SKM-1 (cell line): ENCODE measurements around the gene SPARC.
"Not testable (repeated sequence)": the region's sequence is repeated elsewhere in the genome, so short reads cannot be mapped to it uniquely, and the experiment has no call there.

Experiments used
- DNase-seq: peaks from one replicate; lab custom pipeline; 2025; ENCODE audit not compliant: unreplicated experiment; lab: John Stamatoyannopoulos, UW

SPARC gene

DNA sequence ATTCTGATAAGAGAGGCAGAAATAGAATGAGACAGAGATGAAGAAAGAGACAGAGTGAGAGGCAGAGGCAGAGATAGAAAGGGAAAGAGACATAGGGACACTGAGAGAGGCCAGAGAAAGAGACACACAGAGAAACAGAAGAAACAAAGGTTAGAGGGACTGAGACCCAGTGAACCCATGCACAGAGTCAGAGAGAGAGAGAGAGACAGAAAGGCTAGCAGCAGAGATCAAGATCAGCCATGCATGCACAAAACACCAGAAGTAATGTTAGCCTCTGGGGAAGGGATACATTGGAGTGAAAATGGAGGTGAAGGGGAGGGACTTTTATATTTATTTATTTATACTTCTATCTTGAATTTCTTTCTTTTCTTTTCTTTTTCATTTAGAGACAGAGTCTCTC, 14.1 kb upstream of the SPARC start:
- no peak for DNase-seq

DNA sequence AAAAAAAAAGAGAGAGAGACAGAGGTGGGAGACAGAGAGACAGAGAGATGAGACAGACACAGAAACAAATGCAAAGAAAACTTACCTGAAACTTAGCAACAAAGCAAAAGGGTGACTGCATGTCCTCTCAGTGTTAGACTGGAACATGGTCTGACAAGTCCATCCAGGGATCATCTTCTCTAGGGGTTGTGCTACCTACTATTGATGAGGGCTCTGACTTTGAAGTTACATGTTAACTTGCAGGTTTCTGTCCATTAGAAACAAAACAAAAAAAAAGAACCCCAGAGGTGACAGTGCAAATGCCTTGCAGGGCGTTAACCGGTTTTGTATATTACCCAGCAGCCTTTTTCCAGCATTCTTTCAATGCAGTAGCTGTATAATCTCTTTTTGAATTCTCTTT, 13.6 kb upstream of the SPARC start:
- DNase-seq, result no peak

DNA sequence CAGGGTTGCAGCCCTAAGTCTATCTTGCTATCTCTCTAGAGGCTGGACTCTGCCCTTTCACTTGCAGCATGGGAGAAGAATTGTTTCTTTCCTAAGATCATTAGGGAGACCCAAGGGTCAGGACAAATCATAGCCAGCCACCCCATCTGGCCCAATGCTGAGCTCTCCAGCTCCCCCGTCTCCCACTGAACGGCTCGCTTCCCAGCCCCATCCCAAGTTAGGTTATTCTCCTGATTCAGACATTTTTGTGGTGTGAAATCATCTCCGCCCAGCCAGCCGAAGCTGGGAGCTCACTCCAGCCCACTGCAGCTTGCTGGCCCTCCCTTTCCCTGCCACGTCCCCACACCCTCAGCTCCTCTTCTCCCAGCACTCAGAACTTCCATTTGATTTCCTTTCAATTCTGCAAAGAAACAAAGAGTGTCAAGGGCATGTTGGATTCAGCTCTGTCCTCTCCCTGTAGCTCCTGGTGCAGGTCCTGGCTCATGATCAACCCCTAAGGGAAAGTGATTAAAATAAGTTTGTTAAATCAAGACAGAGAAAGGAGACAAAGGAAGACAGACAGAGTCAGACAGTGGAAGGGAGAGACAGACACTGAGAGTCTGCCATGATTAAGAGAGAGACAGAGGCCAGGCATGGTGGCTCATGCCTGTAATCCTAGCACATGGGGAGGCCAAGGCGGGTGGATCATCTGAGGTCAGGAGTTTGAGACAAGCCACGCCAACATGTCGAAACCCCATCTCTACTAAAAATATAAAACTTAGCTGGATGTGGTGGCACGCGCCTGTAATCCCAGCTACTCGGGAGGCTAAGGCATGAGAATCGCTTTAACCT, 12.6 kb upstream of the SPARC start:
- no peak for DNase-seq

DNA sequence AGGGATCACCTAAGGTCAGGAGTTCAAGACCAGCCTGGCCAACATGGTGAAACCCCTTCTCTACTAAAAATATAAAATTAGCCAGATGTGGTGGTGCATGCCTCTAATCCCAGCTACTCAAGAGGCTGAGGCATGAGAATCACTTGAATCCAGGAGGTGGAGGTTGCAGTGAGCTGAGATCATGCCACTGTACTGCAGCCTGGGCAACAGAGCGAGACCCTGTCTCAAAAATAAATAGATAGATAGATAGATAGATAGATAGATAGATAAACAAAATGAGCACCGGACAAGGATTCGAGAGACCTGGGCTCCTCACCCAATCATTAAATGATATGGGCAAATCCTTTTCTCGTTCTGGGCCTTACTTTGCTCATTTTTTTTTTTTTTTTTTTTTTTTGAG, 11.4 kb upstream of the SPARC start:
- not testable (repeated sequence) for DNase-seq

DNA sequence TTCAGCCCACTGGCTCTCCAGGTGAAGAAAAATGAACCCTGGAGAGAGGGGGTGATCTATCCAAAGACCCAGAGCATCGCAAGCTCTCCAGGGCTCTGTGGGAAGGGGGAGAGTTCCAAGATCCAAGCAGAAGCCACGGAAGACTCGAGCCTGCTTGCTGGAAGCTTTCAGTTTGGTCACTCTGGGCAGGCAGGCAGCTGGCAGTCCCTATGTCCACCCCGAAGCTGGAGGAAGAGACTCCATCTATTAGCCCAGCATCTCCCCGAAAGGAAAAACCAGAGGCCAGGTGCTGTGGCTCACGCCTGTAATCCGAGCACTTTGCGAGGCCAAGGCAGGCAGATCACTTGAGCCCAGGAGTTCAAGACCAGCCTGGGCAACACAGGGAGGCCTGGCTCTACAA, 10.7 kb upstream of the SPARC start:
- no peak for DNase-seq

GRCh38 chr5:151696470-151697061, 9.9 kb upstream of the SPARC start:
- DNase-seq, result no peak

DNA sequence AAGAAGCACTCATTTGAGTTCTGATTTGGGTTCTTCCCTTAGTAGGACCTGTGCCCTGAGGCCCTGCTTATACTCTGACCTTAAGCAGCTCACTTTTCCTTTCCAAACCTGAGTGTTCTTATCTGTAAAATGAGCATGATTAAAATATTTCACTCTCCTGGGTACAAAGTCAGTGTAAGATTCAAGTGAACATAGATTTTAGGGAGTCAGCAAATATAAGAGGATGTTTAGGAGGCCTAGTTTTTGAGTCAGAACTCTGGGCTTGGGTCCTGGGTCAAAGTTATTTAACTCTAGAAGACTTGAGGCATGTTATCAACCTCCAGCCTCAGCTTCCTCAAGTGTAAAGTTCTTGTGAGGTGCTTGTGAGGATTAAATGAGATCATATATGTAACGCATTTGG, 8.7 kb upstream of the SPARC start:
- DNase-seq, result no peak

- no peak for DNase-seq
These were observed 7.3 kb upstream of the SPARC start for GRCh38 chr5:151694035-151694485.

- DNase-seq, result no peak
These were observed 5.6 kb upstream of the SPARC start for GRCh38 chr5:151692312-151692711.

- DNase-seq, result no peak
These were observed 5.0 kb upstream of the SPARC start for GRCh38 chr5:151691706-151692105.

DNA sequence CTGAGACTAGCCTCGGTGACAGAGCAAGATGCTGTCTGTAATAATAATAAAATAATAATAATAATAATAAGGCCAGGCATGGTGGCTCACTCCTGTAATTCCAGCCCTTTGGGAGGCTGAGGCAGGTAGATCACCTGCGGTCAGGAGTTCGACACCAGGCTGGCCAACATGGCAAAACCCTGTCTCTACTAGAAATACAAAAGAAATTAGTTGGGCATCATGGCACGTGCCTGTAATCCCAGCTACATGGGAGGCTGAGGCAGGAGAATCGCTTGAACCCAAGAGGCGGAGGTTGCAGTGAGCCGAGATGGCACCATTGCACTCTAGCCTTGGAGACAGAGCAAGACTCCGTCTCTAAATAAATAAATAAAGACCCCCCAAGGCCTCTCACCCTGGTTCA, 2.9 kb upstream of the SPARC start:
- not testable (repeated sequence) for DNase-seq

DNA sequence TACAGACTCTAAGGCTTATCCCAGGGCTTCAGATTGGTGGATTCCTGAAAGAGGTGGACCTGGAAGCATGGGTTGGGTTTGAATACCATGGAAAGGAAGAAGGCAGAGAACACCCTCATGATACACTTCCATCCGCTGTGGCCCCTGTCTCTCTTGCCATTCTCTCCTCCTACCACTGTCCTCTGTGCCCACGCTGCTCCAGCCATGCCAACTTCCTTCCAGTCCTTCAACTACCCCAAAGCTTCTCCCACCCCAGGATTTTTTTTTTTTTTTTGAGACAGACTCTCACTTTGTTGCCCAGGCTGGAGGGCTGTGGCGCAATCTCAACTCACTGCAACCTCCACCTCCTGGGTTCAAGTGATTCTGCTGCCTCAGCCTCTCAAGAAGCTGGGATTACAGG, 1.7 kb upstream of the SPARC start:
- DNase-seq, result no peak

GRCh38 chr5:151685749-151686673, 704 bp downstream of the SPARC start:
- no peak for DNase-seq

DNA sequence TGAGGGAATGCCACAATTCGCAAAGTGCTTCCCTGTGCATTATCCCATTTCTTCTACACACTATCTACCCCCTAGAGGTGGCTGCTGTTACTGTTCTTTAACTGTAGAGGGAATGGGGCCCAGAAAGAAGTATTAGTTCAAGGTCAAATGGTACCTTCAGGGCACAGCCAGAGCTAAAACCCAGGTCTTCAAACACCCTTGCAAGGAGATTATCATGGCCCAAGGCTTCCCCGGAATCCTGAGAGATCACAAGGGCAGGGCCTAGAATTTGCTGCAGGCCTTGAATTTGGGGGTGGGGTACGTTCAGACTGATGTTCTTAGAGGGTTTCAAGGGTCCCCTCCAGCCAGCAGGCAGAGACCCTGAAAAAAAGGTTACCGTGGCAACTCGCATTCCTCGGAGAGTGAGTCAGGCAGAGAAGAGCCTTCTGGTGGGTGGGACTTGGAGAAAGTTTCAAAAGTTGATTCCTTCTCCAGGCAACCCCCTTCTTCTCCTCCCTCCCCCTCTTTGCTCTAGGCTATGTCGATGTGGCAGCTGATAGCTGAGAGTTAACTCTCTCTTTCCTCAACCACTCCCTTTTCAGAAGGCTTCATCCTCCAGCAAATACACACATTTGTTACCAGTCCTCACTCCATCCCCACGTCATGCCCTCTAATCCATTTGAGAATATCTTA, 1.9 kb downstream of the SPARC start:
- no peak for DNase-seq

DNA sequence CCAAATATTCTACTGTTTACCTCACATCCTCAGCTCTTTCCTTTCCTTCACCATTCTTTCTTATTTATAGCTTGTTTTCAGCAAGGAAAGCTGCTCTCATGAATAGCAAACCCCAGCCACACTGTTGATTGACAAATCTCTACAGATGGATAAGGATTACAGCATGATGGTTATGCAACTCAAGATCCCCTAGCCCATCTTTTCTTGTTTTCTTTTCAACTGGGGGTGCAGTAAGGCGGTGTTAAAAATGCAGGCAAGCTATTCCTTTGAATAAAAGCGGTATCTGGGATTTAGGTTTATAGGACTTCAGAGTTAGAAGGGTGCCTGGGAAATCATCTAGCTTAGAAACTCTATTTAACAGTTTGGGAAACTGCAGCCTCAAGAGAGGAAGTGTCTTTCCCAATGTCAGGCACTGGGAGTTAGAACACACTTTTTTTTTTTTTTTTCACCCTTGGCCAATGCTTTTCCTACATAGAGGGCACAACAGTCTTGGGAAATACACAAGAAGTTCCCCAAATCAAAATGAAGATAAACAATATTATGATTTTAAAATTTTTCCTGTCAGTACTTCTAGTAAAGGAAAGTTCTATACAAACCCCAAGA, 2.6 kb downstream of the SPARC start:
- DNase-seq, result no peak

DNA sequence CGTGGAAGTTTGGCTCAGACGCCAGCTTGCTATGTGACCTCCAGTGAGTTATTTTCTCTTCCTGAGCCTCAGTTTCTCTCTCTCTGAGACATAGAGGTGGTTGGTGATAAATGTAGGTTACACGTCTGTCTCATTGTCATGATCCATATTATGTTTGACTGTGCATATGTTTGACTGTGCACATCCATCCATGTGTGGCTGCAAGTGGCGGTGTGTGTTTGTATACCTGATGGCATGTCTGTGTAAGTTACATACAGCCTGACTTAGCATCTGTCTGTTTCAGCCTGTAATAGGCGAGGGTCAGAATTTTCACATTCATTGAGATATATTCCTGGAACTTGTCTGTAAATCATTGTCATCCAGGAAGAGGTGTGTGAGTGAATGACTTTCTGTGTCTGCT, 3.3 kb downstream of the SPARC start:
- DNase-seq, result no peak

DNA sequence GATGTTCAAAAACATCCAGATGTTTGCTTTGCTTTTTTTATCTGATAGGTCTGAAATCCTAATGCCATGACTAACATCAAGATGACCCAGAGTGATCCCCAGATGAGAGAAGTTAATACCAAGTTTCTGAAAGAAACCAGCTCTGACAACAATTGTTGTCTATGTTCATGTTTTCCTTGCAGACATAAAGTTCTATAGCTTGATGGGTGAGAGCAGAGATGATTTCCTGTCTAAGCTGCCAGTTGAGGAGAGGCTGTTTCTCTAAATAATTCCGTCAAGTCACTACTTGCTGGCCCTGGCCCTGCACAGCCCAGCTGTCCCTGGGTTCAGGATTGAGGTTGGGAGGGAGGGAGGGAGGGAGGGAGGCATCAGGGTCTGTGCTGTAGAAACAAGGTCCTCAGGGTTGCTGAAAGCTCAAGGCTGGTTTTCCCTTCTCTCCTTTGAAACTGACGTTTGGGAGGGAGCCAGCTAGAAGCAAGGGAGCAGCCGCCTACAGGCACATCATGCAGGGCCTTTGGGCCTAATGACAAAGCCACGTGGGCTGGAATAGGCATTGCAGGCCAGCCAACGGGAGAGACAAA, 3.9 kb downstream of the SPARC start:
- DNase-seq, result no peak

DNA sequence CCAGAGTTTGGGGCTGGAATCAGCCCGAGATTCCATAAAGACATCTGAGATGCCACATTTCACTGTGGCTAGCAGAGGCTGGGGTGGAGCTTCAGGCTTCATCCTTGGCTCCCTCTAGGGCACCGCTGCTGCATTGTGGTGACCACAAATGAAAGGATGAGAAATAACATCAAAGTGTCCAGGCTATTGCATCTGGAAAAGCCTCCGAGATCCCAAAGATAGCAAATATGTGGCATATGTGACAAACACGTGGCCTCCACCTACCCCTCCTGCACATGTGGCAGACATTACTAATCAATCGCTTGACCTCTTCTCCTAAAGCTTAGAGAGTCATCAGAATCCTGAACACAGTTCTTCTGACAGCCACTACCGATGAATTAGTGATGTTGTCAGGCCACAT, 4.5 kb downstream of the SPARC start:
- DNase-seq, result no peak

GRCh38 chr5:151680944-151681427, 5.7 kb downstream of the SPARC start:
- no peak for DNase-seq

- not testable (repeated sequence) for DNase-seq
These were observed 6.6 kb downstream of the SPARC start for GRCh38 chr5:151680156-151680505.
